IPS-11a (cell line): ENCODE results near the gene VGLL4.
"Not testable (repeated sequence)": the region's sequence is repeated elsewhere in the genome, so short reads cannot be mapped to it uniquely, and the experiment has no call there.

ENCODE experiments used
- H3K4me3 ChIP-seq: one replicate; pipeline ENCODE4 v1.5.1; 2013; ENCODE audit warnings: low read depth, low read length, control low read depth

Gene VGLL4

GRCh38 chr3:11588755-11589154 lies 55.0 kb downstream of the VGLL4 start:
- H3K4me3 ChIP-seq, result no peak overlapping the region

- H3K4me3 ChIP-seq, result no peak overlapping the region
Measured at GRCh38 chr3:11588338-11588737, 55.4 kb downstream of the VGLL4 start.

- H3K4me3 ChIP-seq, result no peak overlapping the region
Measured at GRCh38 chr3:11587766-11588165, 55.9 kb downstream of the VGLL4 start.

- H3K4me3 ChIP-seq, result no peak overlapping the region
Measured at GRCh38 chr3:11584570-11584969, 59.1 kb downstream of the VGLL4 start.

- no peak overlapping the region for H3K4me3 ChIP-seq
Measured at GRCh38 chr3:11583638-11584046, 60.1 kb downstream of the VGLL4 start.

- no peak overlapping the region for H3K4me3 ChIP-seq
Measured at GRCh38 chr3:11583235-11583634, 60.5 kb downstream of the VGLL4 start.

GRCh38 chr3:11582191-11582968 lies 61.3 kb downstream of the VGLL4 start:
- no peak overlapping the region for H3K4me3 ChIP-seq

- no peak overlapping the region for H3K4me3 ChIP-seq
Measured at GRCh38 chr3:11581237-11582190, 62.2 kb downstream of the VGLL4 start.

GRCh38 chr3:11580645-11581044 lies 63.1 kb downstream of the VGLL4 start:
- no peak overlapping the region for H3K4me3 ChIP-seq

GRCh38 chr3:11578169-11578568 lies 65.5 kb downstream of the VGLL4 start:
- no peak overlapping the region for H3K4me3 ChIP-seq

- no peak overlapping the region for H3K4me3 ChIP-seq
Measured at GRCh38 chr3:11576453-11576852, 67.3 kb downstream of the VGLL4 start.

GRCh38 chr3:11575677-11576076 lies 68.0 kb downstream of the VGLL4 start:
- H3K4me3 ChIP-seq, result no peak overlapping the region

- no peak overlapping the region for H3K4me3 ChIP-seq
Measured at GRCh38 chr3:11574981-11575669, 68.6 kb downstream of the VGLL4 start.

- H3K4me3 ChIP-seq, result not testable (repeated sequence)
Measured at GRCh38 chr3:11572660-11573059, 71.1 kb downstream of the VGLL4 start.

GRCh38 chr3:11570789-11571495 lies 72.8 kb downstream of the VGLL4 start:
- H3K4me3 ChIP-seq, result no peak overlapping the region

GRCh38 chr3:11570251-11570650 lies 73.5 kb downstream of the VGLL4 start:
- no peak overlapping the region for H3K4me3 ChIP-seq

GRCh38 chr3:11569156-11569741 lies 74.5 kb downstream of the VGLL4 start:
- H3K4me3 ChIP-seq, result no peak overlapping the region

- H3K4me3 ChIP-seq, result no peak overlapping the region
Measured at GRCh38 chr3:11568503-11569155, 75.1 kb downstream of the VGLL4 start.

GRCh38 chr3:11567516-11568467 lies 75.9 kb downstream of the VGLL4 start:
- no peak overlapping the region for H3K4me3 ChIP-seq
